ENCODE measurements around the gene ZNF217.
A peak's percentile ranks its signal among the peaks of the same experiment; 100 is the strongest.
"Not testable (repeated sequence)": the region's sequence is repeated elsewhere in the genome, so short reads cannot be mapped to it uniquely, and the experiment has no call there.

The ZNF217 gene

DNA sequence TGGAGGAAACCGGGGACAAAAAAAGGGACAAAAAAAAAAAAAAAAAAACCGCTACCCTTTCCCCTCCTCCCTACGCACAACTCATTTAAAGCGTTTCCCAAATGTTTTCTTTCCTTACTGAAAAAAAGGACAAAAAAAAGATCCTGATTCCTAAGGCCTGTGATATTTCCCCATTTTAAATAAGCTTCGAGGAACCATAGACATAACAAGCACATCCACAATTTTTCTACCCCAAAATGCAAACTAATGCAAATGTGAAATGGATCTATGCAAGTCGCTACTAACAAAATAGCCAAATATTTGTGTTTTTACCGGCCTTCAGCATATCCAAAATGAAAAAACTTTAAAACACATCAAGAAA, 1.4 kb upstream of the ZNF217 start:
- Histone ChIP-seq H3K9ac (ENCODE audit: insufficient read length, low read depth) (peak overlapping the region; percentile 83), H3K4me3 (ENCODE audit: insufficient read length, low read depth) (peak overlapping the region; percentile 49), H3K27me3 (ENCODE audit: insufficient read depth, insufficient read length) (no peaks in the 10 kb centered on the region), H3K9me3 (ENCODE audit: insufficient read depth, low read length) (no peaks in the 10 kb centered on the region), H3K4me1 (ENCODE audit: insufficient read depth, insufficient read length) (peaks cover 2% of the 10 kb centered on the region), H3K36me3 (ENCODE audit: insufficient read depth, insufficient read length, low read length) (no peaks in the 10 kb centered on the region)
- DNase-seq (ENCODE audit: low read depth, low spot score) = no peak
- TF ChIP-seq ZNF274 (IDR thresholded peaks at IDR 0.05; ENCODE audit: low read depth, low read length) (no peak), SUZ12 (IDR thresholded peaks at IDR 0.05; ENCODE audit: extremely low read depth, insufficient read depth, insufficient read length) (no peak), YY1 (IDR thresholded peaks at IDR 0.05; ENCODE audit: insufficient read depth, insufficient read length) (no peak)

DNA sequence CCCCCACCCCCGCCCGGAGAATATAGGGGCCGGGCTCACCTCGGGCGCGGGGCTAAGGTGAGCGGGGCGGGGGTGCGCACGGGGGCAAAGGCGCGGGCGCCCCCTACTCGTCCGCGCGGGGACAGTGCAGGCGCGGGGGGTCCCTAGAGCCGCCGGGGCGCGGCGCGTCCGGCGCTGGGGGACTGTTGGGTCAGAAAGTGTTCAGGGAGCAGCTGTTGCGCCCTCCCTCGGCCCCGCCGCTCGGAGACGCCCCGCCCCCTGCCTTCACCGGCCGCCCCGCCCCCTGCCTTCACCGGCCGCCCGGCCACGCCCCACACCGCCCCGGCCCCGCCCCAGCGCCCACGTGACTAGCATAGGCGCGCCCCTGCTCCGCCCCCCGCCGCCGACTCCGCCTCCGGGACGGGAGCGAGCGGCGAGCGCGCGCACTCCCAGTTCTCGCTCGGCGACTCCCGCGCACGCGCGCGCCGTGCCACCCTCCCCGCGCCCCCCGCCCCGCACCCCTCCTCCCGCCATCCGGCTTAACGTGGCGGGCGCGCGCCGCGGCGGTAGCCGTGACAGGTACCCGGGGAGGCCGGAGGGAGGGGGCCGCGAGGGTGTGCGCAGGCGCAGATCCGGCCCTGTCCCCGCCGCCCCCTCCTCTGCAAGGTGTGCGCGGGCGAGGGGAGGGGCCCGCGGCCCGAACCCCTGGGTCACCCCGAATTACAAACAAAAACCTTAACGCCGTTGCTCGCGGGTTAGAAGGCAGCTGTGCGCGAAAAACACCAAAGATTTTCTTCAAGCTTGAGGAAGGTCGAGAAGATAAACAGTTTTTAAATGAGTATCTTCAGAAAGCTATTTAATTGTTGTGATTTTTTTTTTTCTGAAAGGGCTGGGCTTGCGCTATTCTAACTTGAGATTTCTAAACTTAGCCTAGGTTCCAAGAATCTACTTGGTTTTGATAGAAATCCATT, 704 bp upstream of the ZNF217 start:
- H3K36me3 ChIP-seq (ENCODE audit: insufficient read depth, insufficient read length, low read length) = no peaks in the 10 kb centered on the region
- peak; percentile 84 for DNase-seq (ENCODE audit: low read depth, low spot score)
- peak overlapping the region; percentile 83 for H3K9ac ChIP-seq (ENCODE audit: insufficient read length, low read depth)
- H3K9me3 ChIP-seq (ENCODE audit: insufficient read depth, low read length) = no peaks in the 10 kb centered on the region
- H3K4me3 ChIP-seq (ENCODE audit: insufficient read length, low read depth) = peak overlapping the region; percentile 49
- H3K4me1 ChIP-seq (ENCODE audit: insufficient read depth, insufficient read length) = no peaks in the 10 kb centered on the region
- no peaks in the 10 kb centered on the region for H3K27me3 ChIP-seq (ENCODE audit: insufficient read depth, insufficient read length)
- TF ChIP-seq YY1 (IDR thresholded peaks at IDR 0.05; ENCODE audit: insufficient read depth, insufficient read length) = no peak
- no peak for TF ChIP-seq SUZ12 (IDR thresholded peaks at IDR 0.05; ENCODE audit: extremely low read depth, insufficient read depth, insufficient read length)
- no peak for TF ChIP-seq ZNF274 (IDR thresholded peaks at IDR 0.05; ENCODE audit: low read depth, low read length)

DNA sequence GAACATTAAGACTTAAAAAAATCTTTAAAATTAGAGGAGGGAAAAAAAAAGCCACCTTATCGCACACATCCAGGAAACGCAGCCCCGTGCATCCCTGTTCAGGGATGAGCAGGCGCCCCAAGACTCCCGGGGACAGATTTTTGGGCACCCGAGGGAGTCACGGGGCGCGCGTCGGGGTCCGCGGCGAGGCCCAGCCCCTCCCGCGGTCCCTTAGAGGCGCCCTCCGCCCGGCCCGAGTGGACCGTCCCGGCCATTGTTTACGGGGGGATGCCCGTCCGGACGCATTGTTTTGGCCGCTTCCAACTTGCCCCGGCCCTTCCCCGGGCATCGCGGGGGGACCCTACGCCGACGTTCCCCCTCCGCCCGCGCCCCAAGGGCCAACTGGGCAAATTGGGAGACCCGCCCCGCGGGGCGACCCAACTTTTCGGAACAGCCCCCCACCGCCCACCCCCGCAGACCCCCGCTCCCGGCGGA, 610 bp downstream of the ZNF217 start:
- H3K36me3 ChIP-seq (ENCODE audit: insufficient read depth, insufficient read length, low read length) = no peaks in the 10 kb centered on the region
- no peaks in the 10 kb centered on the region for H3K27me3 ChIP-seq (ENCODE audit: insufficient read depth, insufficient read length)
- H3K9me3 ChIP-seq (ENCODE audit: insufficient read depth, low read length) = no peaks in the 10 kb centered on the region
- peak overlapping the region; percentile 80 for H3K4me3 ChIP-seq (ENCODE audit: insufficient read length, low read depth)
- H3K9ac ChIP-seq (ENCODE audit: insufficient read length, low read depth) = peak overlapping the region; percentile 94
- DNase-seq (ENCODE audit: low read depth, low spot score) = no peak
- H3K4me1 ChIP-seq (ENCODE audit: insufficient read depth, insufficient read length) = no peaks in the 10 kb centered on the region
- TF ChIP-seq ZNF274 (IDR thresholded peaks at IDR 0.05; ENCODE audit: low read depth, low read length) (no peak), SUZ12 (IDR thresholded peaks at IDR 0.05; ENCODE audit: extremely low read depth, insufficient read depth, insufficient read length) (no peak), YY1 (IDR thresholded peaks at IDR 0.05; ENCODE audit: insufficient read depth, insufficient read length) (no peak)

DNA sequence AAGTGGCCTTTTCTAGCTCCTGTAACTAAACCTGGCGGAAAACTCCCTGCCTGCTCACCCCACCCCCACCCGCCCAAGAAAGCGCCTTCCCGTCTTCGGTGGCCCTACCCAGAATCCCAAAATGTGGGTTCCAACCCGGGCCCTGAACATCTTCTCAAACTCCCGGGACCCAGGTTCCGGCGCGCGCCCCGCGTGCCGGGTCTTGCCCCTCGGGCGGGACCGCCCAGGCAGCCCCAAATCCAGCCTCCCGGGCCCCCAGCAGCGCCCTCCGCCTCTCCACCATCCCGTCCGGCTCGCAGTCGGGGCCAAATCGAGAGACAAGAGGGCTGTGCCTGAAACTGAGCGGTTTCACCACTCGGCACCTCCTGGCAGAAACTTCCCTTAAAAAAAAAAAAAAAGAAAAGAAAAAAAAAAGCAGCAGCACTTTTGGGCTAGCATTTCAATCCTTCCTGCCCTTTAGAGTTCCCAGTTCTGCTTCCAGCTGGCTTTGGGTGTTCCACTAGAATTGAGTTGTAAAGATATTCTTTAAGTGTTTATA, 1.1 kb downstream of the ZNF217 start:
- Histone ChIP-seq H3K9ac (ENCODE audit: insufficient read length, low read depth) (peak overlapping the region; percentile 94), H3K4me3 (ENCODE audit: insufficient read length, low read depth) (peak overlapping the region; percentile 80)
- H3K4me1 ChIP-seq (ENCODE audit: insufficient read depth, insufficient read length); H3K27me3 ChIP-seq (ENCODE audit: insufficient read depth, insufficient read length); H3K36me3 ChIP-seq (ENCODE audit: insufficient read depth, insufficient read length, low read length); DNase-seq (ENCODE audit: low read depth, low spot score); H3K9me3 ChIP-seq (ENCODE audit: insufficient read depth, low read length): not testable (repeated sequence)

DNA sequence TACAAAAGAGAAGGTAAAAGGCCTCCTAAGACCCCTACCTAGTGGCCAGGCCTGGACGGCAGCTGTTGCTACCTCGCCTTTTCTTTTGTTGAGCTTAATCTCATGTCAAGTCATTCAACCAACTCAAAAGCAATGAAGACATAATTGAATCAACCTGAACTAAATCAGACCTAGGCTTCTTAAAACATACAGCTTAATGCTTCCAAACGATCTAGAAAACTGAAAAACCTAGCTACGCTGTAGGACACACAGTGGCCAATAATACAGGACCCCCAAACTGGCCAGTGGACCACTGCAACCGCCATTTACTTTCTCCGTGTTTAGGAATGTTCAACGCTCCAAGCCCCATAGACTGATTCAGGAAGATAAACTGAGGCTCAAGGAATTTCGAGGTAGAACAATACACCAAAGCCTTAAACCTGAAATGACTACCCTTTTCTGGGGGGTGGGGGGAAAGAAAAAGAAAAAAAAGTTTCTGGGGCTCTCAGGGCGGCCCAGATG, 1.6 kb downstream of the ZNF217 start:
- not testable (repeated sequence) for H3K27me3 ChIP-seq (ENCODE audit: insufficient read depth, insufficient read length); H3K36me3 ChIP-seq (ENCODE audit: insufficient read depth, insufficient read length, low read length); DNase-seq (ENCODE audit: low read depth, low spot score); H3K9me3 ChIP-seq (ENCODE audit: insufficient read depth, low read length); H3K4me1 ChIP-seq (ENCODE audit: insufficient read depth, insufficient read length)
- Histone ChIP-seq H3K9ac (ENCODE audit: insufficient read length, low read depth) (peak overlapping the region; percentile 83), H3K4me3 (ENCODE audit: insufficient read length, low read depth) (peak overlapping the region; percentile 80)

DNA sequence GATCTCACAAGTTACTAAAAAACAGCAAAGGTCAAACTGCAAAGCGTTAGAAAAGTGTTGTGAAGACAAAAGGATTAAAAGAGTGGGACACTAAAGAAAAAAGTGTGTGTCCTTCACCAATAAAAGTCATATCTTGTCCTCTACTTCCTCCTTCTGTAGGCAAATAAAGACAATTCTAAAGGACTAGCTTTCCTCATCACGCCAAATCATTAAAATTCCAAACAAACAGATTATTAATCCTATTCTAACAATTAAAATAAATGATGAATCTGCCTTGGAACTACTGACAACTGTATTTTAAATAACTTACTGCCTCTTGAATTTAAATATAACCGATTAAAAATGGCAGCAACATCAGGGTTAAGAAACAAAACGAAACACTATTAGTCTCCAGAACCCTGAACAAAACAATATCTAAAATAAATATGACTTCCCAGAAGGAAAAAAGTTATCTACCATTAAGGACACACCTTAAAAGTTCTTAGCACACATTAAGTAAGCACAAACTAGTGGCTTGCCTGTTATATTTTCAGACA, 2.4 kb downstream of the ZNF217 start:
- H3K9me3 ChIP-seq (ENCODE audit: insufficient read depth, low read length); H3K27me3 ChIP-seq (ENCODE audit: insufficient read depth, insufficient read length); H3K36me3 ChIP-seq (ENCODE audit: insufficient read depth, insufficient read length, low read length); H3K4me1 ChIP-seq (ENCODE audit: insufficient read depth, insufficient read length); DNase-seq (ENCODE audit: low read depth, low spot score): not testable (repeated sequence)
- Histone ChIP-seq H3K4me3 (ENCODE audit: insufficient read length, low read depth) (peak overlapping the region; percentile 80), H3K9ac (ENCODE audit: insufficient read length, low read depth) (peak overlapping the region; percentile 50)

DNA sequence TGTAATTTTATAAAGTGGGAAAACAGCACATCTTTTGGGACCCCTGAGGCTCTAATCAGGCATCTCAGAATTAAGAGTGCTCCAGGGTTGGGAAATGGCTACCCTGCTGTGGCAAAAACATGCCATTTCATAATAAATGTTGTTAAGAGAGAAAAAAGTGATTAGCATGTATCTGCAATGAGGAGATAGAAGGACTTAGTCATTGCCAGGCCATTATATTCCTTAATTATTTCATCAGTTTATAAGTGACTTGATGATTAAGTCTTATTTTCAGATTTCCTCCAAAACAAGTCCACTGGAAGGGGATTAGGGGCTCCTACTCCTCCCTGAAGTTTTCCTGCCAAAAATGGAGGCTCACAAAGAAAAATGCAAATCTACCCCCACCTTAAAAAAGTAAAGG, 3.0 kb downstream of the ZNF217 start:
- H3K36me3 ChIP-seq (ENCODE audit: insufficient read depth, insufficient read length, low read length); H3K27me3 ChIP-seq (ENCODE audit: insufficient read depth, insufficient read length); DNase-seq (ENCODE audit: low read depth, low spot score); H3K9ac ChIP-seq (ENCODE audit: insufficient read length, low read depth); H3K4me1 ChIP-seq (ENCODE audit: insufficient read depth, insufficient read length); H3K9me3 ChIP-seq (ENCODE audit: insufficient read depth, low read length): not testable (repeated sequence)
- H3K4me3 ChIP-seq (ENCODE audit: insufficient read length, low read depth) = peak overlapping the region; percentile 3

DNA sequence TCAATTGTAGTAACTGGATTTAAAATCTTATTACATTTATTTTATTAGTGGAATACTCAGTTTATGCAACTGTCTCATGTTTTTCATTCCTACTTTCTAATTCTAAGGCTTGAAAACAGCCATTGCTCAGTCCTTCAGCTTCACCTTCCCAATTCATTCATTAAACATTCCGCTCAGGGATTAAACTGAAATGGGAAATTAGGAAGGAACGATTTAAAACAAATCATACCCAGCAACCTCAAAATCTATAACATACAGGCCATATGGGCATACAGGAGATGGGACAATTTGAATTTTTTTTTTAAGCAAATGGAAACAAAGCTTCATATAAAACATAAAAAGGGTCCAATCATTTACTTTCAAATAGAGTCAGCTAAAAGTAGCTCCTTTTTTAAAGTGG, 3.5 kb downstream of the ZNF217 start:
- not testable (repeated sequence) for H3K27me3 ChIP-seq (ENCODE audit: insufficient read depth, insufficient read length); DNase-seq (ENCODE audit: low read depth, low spot score); H3K4me1 ChIP-seq (ENCODE audit: insufficient read depth, insufficient read length); H3K4me3 ChIP-seq (ENCODE audit: insufficient read length, low read depth); H3K36me3 ChIP-seq (ENCODE audit: insufficient read depth, insufficient read length, low read length); H3K9me3 ChIP-seq (ENCODE audit: insufficient read depth, low read length); H3K9ac ChIP-seq (ENCODE audit: insufficient read length, low read depth)

DNA sequence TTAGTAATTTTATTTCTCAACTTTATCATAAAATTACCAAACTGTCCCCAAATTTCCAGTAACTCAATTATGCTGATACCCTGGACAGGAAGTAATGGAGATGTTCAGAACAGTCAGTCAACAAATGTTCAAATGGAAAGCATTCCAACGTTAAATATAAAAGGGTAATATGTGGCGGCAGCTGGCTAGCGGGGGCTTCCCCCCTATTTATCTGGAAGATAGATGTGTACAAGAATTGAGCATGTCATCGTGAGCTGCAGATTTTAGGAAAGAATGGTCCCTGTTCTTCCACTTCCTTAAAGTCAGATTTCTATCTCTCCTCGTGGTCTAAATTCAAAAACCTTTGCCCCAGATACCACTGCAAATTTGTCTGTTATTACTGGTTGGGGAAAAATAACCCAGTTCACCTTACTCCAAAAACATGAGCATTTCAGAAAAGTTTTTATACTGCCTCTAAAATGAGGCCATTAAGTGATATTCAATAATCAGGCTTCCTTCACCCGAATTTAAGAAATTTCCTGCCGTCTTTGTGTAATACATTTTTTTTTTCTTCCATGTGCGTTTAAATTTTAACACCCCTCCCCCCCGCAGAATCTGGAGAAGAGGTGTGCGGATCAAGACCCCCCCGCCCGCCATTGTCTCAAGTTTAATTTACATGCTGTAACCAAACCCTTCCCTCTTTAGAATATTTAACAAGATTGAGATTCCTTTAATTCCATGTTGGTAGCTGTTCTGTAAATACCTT, 4.1 kb downstream of the ZNF217 start:
- H3K4me3 ChIP-seq (ENCODE audit: insufficient read length, low read depth); DNase-seq (ENCODE audit: low read depth, low spot score); H3K9me3 ChIP-seq (ENCODE audit: insufficient read depth, low read length); H3K9ac ChIP-seq (ENCODE audit: insufficient read length, low read depth); H3K4me1 ChIP-seq (ENCODE audit: insufficient read depth, insufficient read length); H3K27me3 ChIP-seq (ENCODE audit: insufficient read depth, insufficient read length); H3K36me3 ChIP-seq (ENCODE audit: insufficient read depth, insufficient read length, low read length): not testable (repeated sequence)

DNA sequence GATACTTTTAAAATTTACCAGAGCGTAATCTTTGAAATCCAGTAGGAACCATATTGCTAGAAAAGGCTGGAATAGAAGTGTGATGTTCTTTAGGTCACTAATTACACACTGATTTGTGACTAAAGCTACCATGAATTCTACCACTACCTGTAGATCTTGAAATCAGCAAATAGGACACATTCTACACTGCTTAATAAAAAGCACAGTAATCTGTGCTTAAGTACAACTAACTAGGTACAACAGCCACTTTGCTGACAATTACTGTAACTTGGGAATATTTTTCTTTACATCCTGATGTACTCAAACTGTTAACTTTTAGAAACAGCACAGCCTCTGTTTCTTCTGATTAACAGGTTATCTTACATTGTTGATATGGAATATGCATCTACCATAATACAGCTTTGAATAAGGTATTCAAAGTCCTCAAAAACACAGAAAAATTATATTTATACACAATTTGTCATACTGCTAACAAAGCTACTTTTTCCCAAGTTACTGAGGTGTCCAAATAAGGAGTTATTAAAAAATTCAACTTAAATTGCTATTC, 6.4 kb downstream of the ZNF217 start:
- H3K4me1 ChIP-seq (ENCODE audit: insufficient read depth, insufficient read length) = not testable (repeated sequence)

More for the DNA sequence above, 6.4 kb downstream of the ZNF217 start:
- not testable (repeated sequence) for H3K9me3 ChIP-seq (ENCODE audit: insufficient read depth, low read length); H3K4me3 ChIP-seq (ENCODE audit: insufficient read length, low read depth); H3K9ac ChIP-seq (ENCODE audit: insufficient read length, low read depth); DNase-seq (ENCODE audit: low read depth, low spot score); H3K36me3 ChIP-seq (ENCODE audit: insufficient read depth, insufficient read length, low read length); H3K27me3 ChIP-seq (ENCODE audit: insufficient read depth, insufficient read length)

Measured in NT2/D1 (cell line).